ENCODE data around the gene SLC44A2.

SLC44A2 gene

DNA sequence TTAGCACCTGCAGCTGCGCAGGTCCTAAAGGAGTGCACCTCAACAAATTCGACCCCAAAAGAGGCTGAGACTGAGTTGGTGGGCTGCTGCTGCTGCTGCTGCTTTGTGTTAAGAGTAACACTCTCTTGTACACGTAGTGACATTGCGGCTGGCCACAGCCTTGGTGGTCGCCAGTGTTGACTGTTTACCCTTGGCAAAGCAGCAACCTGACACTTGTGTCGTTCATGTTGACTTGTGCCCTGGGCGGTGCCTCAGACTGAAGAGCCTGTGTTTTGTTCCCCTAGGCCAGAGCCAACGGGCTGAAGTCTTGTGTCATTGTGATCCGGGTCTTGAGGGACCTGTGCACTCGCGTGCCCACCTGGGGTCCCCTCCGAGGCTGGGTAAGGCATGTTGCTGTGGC is 53.5 kb downstream of the SLC44A2 start:
- Mint-ChIP-seq H3K4me3 (no peak overlapping the region), H3K27ac (no peak overlapping the region), H3K9me3 (no peaks in the 10 kb centered on the region), H3K27me3 (ENCODE audit: low read depth) (no peaks in the 10 kb centered on the region), H3K4me1 (no peaks in the 10 kb centered on the region), H3K36me3 (ENCODE audit: low read depth) (peaks cover 72% of the 10 kb centered on the region)
- TF ChIP-seq, protein P1, sequence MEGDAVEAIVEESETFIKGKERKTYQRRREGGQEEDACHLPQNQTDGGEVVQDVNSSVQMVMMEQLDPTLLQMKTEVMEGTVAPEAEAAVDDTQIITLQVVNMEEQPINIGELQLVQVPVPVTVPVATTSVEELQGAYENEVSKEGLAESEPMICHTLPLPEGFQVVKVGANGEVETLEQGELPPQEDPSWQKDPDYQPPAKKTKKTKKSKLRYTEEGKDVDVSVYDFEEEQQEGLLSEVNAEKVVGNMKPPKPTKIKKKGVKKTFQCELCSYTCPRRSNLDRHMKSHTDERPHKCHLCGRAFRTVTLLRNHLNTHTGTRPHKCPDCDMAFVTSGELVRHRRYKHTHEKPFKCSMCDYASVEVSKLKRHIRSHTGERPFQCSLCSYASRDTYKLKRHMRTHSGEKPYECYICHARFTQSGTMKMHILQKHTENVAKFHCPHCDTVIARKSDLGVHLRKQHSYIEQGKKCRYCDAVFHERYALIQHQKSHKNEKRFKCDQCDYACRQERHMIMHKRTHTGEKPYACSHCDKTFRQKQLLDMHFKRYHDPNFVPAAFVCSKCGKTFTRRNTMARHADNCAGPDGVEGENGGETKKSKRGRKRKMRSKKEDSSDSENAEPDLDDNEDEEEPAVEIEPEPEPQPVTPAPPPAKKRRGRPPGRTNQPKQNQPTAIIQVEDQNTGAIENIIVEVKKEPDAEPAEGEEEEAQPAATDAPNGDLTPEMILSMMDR (IDR thresholded peaks at IDR 0.05; ENCODE audit: unreplicated experiment in 3 of 3), result no peak

DNA sequence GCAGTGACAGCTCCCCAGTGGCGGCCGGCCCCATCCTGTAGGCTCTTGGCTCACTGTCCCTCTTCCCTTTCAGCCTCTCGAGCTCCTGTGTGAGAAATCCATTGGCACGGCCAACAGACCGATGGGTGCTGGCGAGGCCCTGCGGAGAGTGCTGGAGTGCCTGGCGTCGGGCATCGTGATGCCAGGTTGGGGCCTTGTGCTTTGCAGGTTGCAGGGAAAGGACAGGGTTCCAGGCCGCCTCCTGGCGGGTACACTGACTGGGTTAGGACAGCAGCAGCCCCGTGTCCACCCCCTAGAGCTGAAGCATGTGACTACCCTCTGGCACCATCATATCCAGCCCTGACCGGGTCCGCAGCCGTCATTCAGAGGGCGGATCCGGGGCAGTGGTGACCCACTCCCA is 54.4 kb downstream of the SLC44A2 start:
- Mint-ChIP-seq H3K27ac (no peak overlapping the region), H3K4me1 (no peaks in the 10 kb centered on the region), H3K4me3 (no peak overlapping the region), H3K27me3 (ENCODE audit: low read depth) (no peaks in the 10 kb centered on the region), H3K9me3 (no peaks in the 10 kb centered on the region), H3K36me3 (ENCODE audit: low read depth) (peaks cover 73% of the 10 kb centered on the region)
- TF ChIP-seq, protein P1 (IDR thresholded peaks at IDR 0.05; ENCODE audit: unreplicated experiment in 3 of 3), result no peak

DNA sequence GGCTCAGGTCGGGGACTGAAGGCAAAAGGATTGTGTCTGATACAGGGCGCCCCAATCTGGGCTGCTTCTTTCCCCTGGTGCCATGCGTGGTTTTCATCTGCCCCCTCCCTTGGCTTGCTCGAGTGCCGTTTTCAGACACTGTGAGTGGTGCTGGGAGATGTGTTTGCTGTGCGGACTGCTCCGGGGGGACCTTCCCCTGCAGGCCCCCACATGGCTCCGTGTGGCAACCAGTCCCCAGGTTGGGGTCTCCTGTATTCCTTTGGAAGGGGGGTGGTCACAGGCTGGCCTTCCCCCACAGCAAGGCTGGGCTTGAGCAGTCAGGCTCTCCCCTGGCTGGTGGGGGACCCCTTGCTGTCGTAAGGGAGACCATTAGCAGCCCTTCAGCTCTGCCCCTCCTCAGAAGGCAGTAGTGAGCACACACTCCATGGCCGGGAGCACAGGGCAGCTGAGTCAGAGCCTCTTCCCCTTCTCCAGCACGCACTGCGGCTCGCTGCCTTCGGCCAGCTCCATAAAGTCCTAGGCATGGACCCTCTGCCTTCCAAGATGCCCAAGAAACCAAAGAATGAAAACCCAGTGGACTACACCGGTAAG is 55.3 kb downstream of the SLC44A2 start:
- Mint-ChIP-seq H3K27me3 (ENCODE audit: low read depth) (no peaks in the 10 kb centered on the region), H3K4me1 (no peaks in the 10 kb centered on the region), H3K36me3 (ENCODE audit: low read depth) (peaks cover 73% of the 10 kb centered on the region), H3K4me3 (no peak overlapping the region), H3K27ac (no peak overlapping the region), H3K9me3 (no peaks in the 10 kb centered on the region)
- TF ChIP-seq, protein P1 (IDR thresholded peaks at IDR 0.05; ENCODE audit: unreplicated experiment in 3 of 3), result no peak

GRCh38 chr19:10681658-10682057 is 56.3 kb downstream of the SLC44A2 start:
- no peaks in the 10 kb centered on the region for H3K27me3 Mint-ChIP-seq (ENCODE audit: low read depth)

GRCh38 chr19:10682397-10683063 is 57.2 kb downstream of the SLC44A2 start:
- Mint-ChIP-seq H3K4me1 (no peaks in the 10 kb centered on the region), H3K4me3 (no peak overlapping the region), H3K27ac (no peak overlapping the region), H3K9me3 (no peaks in the 10 kb centered on the region), H3K27me3 (ENCODE audit: low read depth) (no peaks in the 10 kb centered on the region), H3K36me3 (ENCODE audit: low read depth) (peaks cover 71% of the 10 kb centered on the region)
- TF ChIP-seq, protein P1 (IDR thresholded peaks at IDR 0.05; ENCODE audit: unreplicated experiment in 3 of 3), result no peak

More at GRCh38 chr19:10681658-10682057, 56.3 kb downstream of the SLC44A2 start:
- no peaks in the 10 kb centered on the region for H3K9me3 Mint-ChIP-seq
- H3K4me3 Mint-ChIP-seq, result no peak overlapping the region
- TF ChIP-seq, protein P1 (IDR thresholded peaks at IDR 0.05; ENCODE audit: unreplicated experiment in 3 of 3), result no peak
- no peak overlapping the region for H3K27ac Mint-ChIP-seq
- peaks cover 72% of the 10 kb centered on the region for H3K36me3 Mint-ChIP-seq (ENCODE audit: low read depth)
- H3K4me1 Mint-ChIP-seq, result no peaks in the 10 kb centered on the region

GRCh38 chr19:10683064-10683426 is 57.7 kb downstream of the SLC44A2 start:
- peaks cover 71% of the 10 kb centered on the region for H3K36me3 Mint-ChIP-seq (ENCODE audit: low read depth)
- no peaks in the 10 kb centered on the region for H3K9me3 Mint-ChIP-seq
- H3K27ac Mint-ChIP-seq, result no peak overlapping the region
- H3K4me3 Mint-ChIP-seq, result no peak overlapping the region
- no peaks in the 10 kb centered on the region for H3K27me3 Mint-ChIP-seq (ENCODE audit: low read depth)
- H3K4me1 Mint-ChIP-seq, result no peaks in the 10 kb centered on the region
- TF ChIP-seq, protein P1 (IDR thresholded peaks at IDR 0.05; ENCODE audit: unreplicated experiment in 3 of 3), result no peak

Measured in nephron (organoid).